Parathyroid adenoma (tissue), 2 donors: Measurements from ENCODE around the gene ARHGAP29.

Source experiments
- H2AFZ ChIP-seq: fragments of 300-600 bp; sonication (generic); one replicate; pipeline ENCODE4 v1.7.0; 2017; ENCODE audit warnings: antibody characterized with exemption, mild to moderate bottlenecking
- H3K27ac ChIP-seq: fragments of 300-600 bp; sonication (generic); one replicate; pipeline ENCODE4 v1.7.0; 2017
- H3K27me3 ChIP-seq: fragments of 300-600 bp; sonication (generic); one replicate; pipeline ENCODE4 v1.7.0; 2017; ENCODE audit warnings: low read length; ENCODE audit not compliant: control insufficient read depth, insufficient read depth
- H3K36me3 ChIP-seq: fragments of 300-600 bp; sonication (generic); one replicate; pipeline ENCODE4 v1.7.0; 2017; ENCODE audit warnings: low read length; ENCODE audit not compliant: control insufficient read depth, insufficient read depth
- H3K4me1 ChIP-seq: fragments of 300-600 bp; sonication (generic); one replicate; pipeline ENCODE4 v1.7.0; 2017; ENCODE audit warnings: control low read depth
- H3K4me2 ChIP-seq: fragments of 300-600 bp; sonication (generic); one replicate; pipeline ENCODE4 v1.7.0; 2017; ENCODE audit warnings: low read length
- H3K4me3 ChIP-seq: fragments of 300-600 bp; sonication (generic); one replicate; pipeline ENCODE4 v1.7.0; 2017; ENCODE audit warnings: low read depth, low read length
- H3K79me2 ChIP-seq: fragments of 300-600 bp; sonication (generic); one replicate; pipeline ENCODE4 v1.7.0; 2017; ENCODE audit warnings: control low read depth
- H3K9ac ChIP-seq: fragments of 300-600 bp; sonication (generic); one replicate; pipeline ENCODE4 v1.7.0; 2017; ENCODE audit warnings: mild to moderate bottlenecking
- H3K9me3 ChIP-seq: fragments of 300-600 bp; sonication (generic); one replicate; pipeline ENCODE4 v1.7.0; 2017; ENCODE audit warnings: low read length; ENCODE audit not compliant: control insufficient read depth
- TF ChIP-seq, protein P1 (sequence below): fragments of 300-600 bp; sonication (generic); IDR thresholded peaks from one replicate; pipeline ENCODE4 v1.7.0; 2017; ENCODE audit warnings: antibody characterized with exemption, mild to moderate bottlenecking
- donor health status: primary hyperparathyroidism.

Gene ARHGAP29

DNA sequence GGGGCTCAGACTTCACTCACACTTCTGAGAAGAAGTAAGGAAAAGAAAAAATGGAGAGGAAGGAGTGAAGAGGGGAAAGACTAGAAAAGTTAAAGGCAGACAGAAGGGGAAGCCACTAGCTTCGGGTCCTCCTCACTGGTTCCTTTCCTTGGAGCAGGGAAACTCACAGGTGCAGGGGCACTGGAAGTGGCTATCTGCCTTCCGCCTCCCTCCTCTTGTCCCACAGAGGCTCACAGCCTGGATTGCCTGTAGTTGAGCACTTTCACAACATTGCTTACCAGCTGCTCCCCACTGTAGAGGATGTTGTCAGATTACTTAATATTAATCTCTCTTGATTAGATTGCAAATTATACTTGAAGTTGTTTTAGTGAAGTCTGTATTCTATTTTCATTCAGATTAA, 94.8 kb downstream of the ARHGAP29 start:
- Histone ChIP-seq H3K27ac (no peak overlapping the region), H3K79me2 (no peaks in the 10 kb centered on the region), H2AFZ (peak overlapping the region; percentile 19), H3K4me2 (no peak overlapping the region), H3K36me3 (no peaks in the 10 kb centered on the region), H3K9me3 (no peaks in the 10 kb centered on the region), H3K27me3 (no peaks in the 10 kb centered on the region), H3K4me1 (no peaks in the 10 kb centered on the region), H3K4me3 (no peak overlapping the region), H3K9ac (no peak overlapping the region)
- TF ChIP-seq, protein P1, sequence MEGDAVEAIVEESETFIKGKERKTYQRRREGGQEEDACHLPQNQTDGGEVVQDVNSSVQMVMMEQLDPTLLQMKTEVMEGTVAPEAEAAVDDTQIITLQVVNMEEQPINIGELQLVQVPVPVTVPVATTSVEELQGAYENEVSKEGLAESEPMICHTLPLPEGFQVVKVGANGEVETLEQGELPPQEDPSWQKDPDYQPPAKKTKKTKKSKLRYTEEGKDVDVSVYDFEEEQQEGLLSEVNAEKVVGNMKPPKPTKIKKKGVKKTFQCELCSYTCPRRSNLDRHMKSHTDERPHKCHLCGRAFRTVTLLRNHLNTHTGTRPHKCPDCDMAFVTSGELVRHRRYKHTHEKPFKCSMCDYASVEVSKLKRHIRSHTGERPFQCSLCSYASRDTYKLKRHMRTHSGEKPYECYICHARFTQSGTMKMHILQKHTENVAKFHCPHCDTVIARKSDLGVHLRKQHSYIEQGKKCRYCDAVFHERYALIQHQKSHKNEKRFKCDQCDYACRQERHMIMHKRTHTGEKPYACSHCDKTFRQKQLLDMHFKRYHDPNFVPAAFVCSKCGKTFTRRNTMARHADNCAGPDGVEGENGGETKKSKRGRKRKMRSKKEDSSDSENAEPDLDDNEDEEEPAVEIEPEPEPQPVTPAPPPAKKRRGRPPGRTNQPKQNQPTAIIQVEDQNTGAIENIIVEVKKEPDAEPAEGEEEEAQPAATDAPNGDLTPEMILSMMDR = no peak

DNA sequence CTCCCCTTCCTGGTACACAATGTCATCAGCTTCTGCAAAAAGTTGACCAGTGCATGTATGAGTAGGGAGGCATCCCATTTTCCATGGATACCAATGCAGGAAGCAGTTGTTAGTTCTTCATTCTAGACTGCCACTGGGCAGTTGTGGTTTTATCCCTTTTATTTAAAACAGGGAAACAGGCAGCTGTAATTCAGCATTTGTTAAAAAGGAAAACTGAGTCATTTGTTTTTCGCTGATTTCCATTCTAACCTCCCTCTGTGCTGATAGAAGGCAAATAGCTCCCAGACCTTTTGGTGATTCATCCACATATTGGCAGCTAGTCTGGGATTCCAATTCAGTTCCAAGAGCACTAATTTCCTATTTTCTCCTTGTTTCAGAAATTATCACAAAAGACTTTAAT, 95.4 kb downstream of the ARHGAP29 start:
- Histone ChIP-seq H3K9ac (no peak overlapping the region), H3K9me3 (no peaks in the 10 kb centered on the region), H3K4me1 (no peaks in the 10 kb centered on the region), H3K4me2 (no peak overlapping the region), H2AFZ (peak overlapping the region; percentile 19), H3K27me3 (no peaks in the 10 kb centered on the region), H3K79me2 (no peaks in the 10 kb centered on the region), H3K36me3 (no peaks in the 10 kb centered on the region), H3K4me3 (no peak overlapping the region), H3K27ac (no peak overlapping the region)
- TF ChIP-seq, protein P1 = no peak

DNA sequence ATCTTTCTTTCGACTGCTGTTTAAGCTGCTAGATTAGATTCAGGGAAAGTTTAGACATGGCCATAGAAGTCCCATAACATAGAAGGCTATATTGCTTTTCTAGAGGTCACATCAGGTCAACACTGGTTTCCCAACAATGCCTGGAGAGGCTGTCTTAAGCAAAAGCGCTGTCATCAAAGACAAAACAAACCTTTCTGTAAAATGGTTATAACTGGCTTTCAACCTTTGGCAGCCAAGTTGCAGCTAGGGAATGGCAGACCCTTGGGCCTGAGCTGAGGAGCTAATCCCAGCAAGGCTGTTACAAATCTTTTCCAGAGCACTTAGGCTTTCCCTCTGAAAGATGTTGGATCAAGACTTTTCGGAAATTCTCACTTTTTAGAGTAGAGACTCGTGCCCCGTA, 105.3 kb downstream of the ARHGAP29 start:
- Histone ChIP-seq H3K9ac (no peak overlapping the region), H3K36me3 (no peaks in the 10 kb centered on the region), H3K4me3 (no peak overlapping the region), H3K27me3 (no peaks in the 10 kb centered on the region), H3K9me3 (no peaks in the 10 kb centered on the region), H3K4me1 (no peaks in the 10 kb centered on the region), H3K79me2 (no peaks in the 10 kb centered on the region), H3K4me2 (no peak overlapping the region), H2AFZ (no peak overlapping the region), H3K27ac (no peak overlapping the region)
- TF ChIP-seq, protein P1 = no peak

DNA sequence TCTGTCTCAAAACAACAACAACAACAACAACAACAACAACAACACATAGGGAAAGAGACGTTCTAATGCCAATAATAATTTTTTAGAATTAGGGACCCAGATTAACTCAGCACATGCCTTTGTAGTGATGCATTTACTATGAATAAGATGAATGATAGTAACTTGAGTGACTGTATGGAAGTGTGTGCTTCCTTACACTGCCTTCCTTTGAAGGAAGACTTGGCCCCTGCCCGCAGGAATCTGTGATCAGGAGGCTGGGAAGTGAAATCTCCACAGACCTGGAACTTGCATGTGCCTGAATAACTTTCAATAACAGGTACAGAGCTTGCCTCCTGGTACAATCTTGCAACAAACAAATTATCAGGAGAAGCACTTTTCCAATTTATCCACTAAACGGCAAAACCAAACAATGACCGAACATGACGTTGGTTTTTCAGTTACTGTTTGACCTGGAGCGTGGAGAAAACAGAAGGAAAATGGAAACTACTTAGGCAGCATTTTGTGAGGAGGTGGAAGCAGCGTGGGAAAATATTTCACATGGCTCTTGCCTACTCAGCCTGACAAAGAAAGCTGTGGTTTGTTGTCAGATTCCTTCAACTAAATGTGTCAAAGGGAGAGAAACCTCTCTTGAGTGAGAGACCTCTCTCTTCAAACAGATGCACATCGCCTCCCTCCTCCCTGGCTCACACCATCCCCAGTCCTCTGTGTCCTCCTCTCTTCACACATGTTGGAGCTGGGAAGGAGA, 106.4 kb downstream of the ARHGAP29 start:
- TF ChIP-seq, protein P1 = no peak
- Histone ChIP-seq H3K27ac (no peak overlapping the region), H3K79me2 (no peaks in the 10 kb centered on the region)

DNA sequence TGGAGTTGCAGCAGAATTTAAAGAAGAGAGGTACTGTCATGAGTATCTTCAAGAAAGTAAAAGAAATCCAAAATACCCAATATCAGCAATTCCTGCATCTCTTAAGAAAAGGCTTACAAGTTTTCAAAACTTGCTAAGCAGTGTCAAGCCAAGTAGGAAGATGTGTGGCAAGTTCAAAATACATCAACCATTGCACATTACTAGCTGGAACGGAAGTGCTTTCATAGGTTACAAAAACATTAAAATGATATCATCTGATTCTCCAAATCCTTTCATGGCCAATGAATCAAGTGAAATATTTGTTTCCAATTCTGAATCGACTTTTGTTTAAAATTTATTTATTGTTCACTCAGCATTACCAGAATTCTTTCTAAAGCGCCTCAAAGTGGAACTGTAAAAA, 110.7 kb downstream of the ARHGAP29 start:
- H3K9ac ChIP-seq = no peak overlapping the region
- no peaks in the 10 kb centered on the region for H3K79me2 ChIP-seq
- H3K27me3 ChIP-seq = no peaks in the 10 kb centered on the region
- no peak overlapping the region for H3K4me2 ChIP-seq
- TF ChIP-seq, protein P1 = no peak
- no peaks in the 10 kb centered on the region for H3K36me3 ChIP-seq
- no peaks in the 10 kb centered on the region for H3K9me3 ChIP-seq
- no peak overlapping the region for H3K4me3 ChIP-seq
- H3K4me1 ChIP-seq = no peaks in the 10 kb centered on the region
- H3K27ac ChIP-seq = no peak overlapping the region
- no peak overlapping the region for H2AFZ ChIP-seq

More for the DNA sequence above, 106.4 kb downstream of the ARHGAP29 start:
- Histone ChIP-seq H3K4me1 (no peaks in the 10 kb centered on the region), H3K4me2 (no peak overlapping the region), H3K9ac (no peak overlapping the region), H3K9me3 (no peaks in the 10 kb centered on the region), H3K36me3 (no peaks in the 10 kb centered on the region), H3K27me3 (no peaks in the 10 kb centered on the region), H3K4me3 (no peak overlapping the region), H2AFZ (peak overlapping the region; percentile 60)
